Heart left ventricle (tissue), 16 donors: Measurements from ENCODE around the gene DEAF1. TPM values are rescaled to one million over a fixed set of nuclear protein-coding genes. Genes with fewer than 3 reads are reported as not detected.

Experiments used
- ATAC-seq, 4 donors: fragments of 200-7000 bp; cut with Tn5 transposase; one replicate each; pipeline ENCODE4 v1.9.1; 2020 to 2022; ENCODE audit warnings: moderate library complexity in 4 of 4, mild to moderate bottlenecking in 3 of 4, moderate number of reproducible peaks in 1 of 4
- DNase-seq, 5 donors: peaks; one replicate each; pipeline ENCODE4 v3.0.0-alpha.2; 2020
- H3K27ac ChIP-seq, 12 donors: fragments of 200-600 bp; sonication (generic) in 4 of 12; one replicate each; pipeline versions ENCODE4 v1.5.0 to v1.8.0; 2016 to 2022; ENCODE audit warnings: mild to moderate bottlenecking in 2 of 12
- H3K27me3 ChIP-seq, 9 donors: fragments of 200-600 bp; sonication (generic) in 2 of 9; one replicate each; pipeline versions ENCODE4 v1.5.1 to v1.8.0; 2016 to 2022; ENCODE audit warnings: mild to moderate bottlenecking in 3 of 9
- H3K36me3 ChIP-seq, 9 donors: fragments of 200-600 bp; sonication (generic) in 2 of 9; one replicate each; pipeline versions ENCODE4 v1.5.0 to v1.8.0; 2018 to 2022; ENCODE audit warnings: mild to moderate bottlenecking in 2 of 9
- H3K4me1 ChIP-seq, 12 donors: fragments of 200-600 bp; sonication (generic) in 4 of 12; one replicate each; pipeline versions ENCODE4 v1.5.0 to v1.8.0; 2016 to 2022; ENCODE audit warnings: mild to moderate bottlenecking in 3 of 12
- H3K4me3 ChIP-seq, 12 donors: fragments of 200-600 bp; sonication (generic) in 4 of 12; one replicate each; pipeline versions ENCODE4 v1.5.0 to v1.8.0; 2017 to 2022; ENCODE audit warnings: mild to moderate bottlenecking in 9 of 12, moderate library complexity in 4 of 12
- H3K9me3 ChIP-seq, 12 donors: fragments of 200-600 bp; sonication (generic) in 4 of 12; one replicate each; pipeline versions ENCODE4 v1.5.0 to v1.8.0; 2016 to 2022; ENCODE audit warnings: mild to moderate bottlenecking in 1 of 12
- POLR2A ChIP-seq, 2 donors: fragments of 450-650 bp; IDR thresholded peaks; one replicate each; pipeline ENCODE4 v1.6.1; 2017; ENCODE audit warnings: antibody characterized with exemption in 2 of 2, mild to moderate bottlenecking in 2 of 2, moderate library complexity in 2 of 2
- WGBS, 4 donors: extraction: QIAGEN DNeasy Blood & Tissue Kit in 2 of 4; methylation state at CpG; one replicate each; pipeline versions ENCODE4 v1.1.5 to v1.1.7; 2013 to 2018; 5-methylcytosine and 5-hydroxymethylcytosine counted together
- intact Hi-C, 10 donors: fragments of 100-400 bp; cut with DNase I; formaldehyde crosslinking; loops; one replicate each; pipeline versions ENCODE4 v1.11.1 to v1.14.2; 2022
- polyA plus RNA-seq, 2 donors: library from polyadenylated mRNA; stranded (reverse); fragments of 200-250 nt; gene quantifications; one replicate each; pipeline ENCODE4 v1.2.3, GENCODE V29; 2013
- total RNA-seq, 9 donors: library from RNA; depleted of rRNA in 2 of 9; stranded (reverse); fragments of >200 nt in 2 of 9; fragmentation: NEBNext Ultra II Directional in 3 of 9; extraction: Animal tissue kit (Norgen Biotek cat#: 25700) in 3 of 9; gene quantifications; one replicate each; pipeline versions ENCODE4 v1.1.0 to v1.2.4, GENCODE V29; 2016 to 2023
- TF ChIP-seq, protein P1 (sequence below), 12 donors: fragments of 200-600 bp; sonication (generic) in 4 of 12; IDR thresholded peaks; one replicate each; pipeline versions ENCODE4 v1.5.0 to v1.8.0; 2018 to 2022; ENCODE audit warnings: antibody characterized with exemption in 12 of 12, mild to moderate bottlenecking in 5 of 12
- donor health status: ischemic (EF 13 %, LVEDD 7.1; RV severe dilation, severe dysfunction).
- donor health status: healthy with polysubstance abuse.
- donor health status: DM: no; HTN: yes; CAD: no.
- donor health status: DM: no; HTN: no; CAD: no.
- donor health status: ischemic (EF 25% LVEDD 6.9; RV normal size, moderate dysfunction).
- donor health status: ischemic (EF 25% LVEDD 5.7; RV mildly dilated, moderate dysfunction).
- donor health status: healthy.
- donor health status: DM: yes; HTN: yes; CAD: no.
- donor health status: ischemic (EF 35%, LVEDD 5.7; RV mildly dilated, moderate dysfunction).
- donor health status: nonischemic (EF 11% LVEDD 7.7; RV severe dilation, severe dysfunction).
- donor health status: DM: yes; HTN: yes; CAD: no.
- donor health status: PGD.
- donor health status: ischemic (EF 29% LVEDD 5.4; RV normal size, mild dysfunction).
- donor health status: nonischemic (EF 23%, LVEDD 6.1; RV moderate dilation, normal function).

Gene DEAF1
- total and polyA plus RNA-seq, 11 donors, result 11.8 to 25.6 (median 15.1) TPM

DNA sequence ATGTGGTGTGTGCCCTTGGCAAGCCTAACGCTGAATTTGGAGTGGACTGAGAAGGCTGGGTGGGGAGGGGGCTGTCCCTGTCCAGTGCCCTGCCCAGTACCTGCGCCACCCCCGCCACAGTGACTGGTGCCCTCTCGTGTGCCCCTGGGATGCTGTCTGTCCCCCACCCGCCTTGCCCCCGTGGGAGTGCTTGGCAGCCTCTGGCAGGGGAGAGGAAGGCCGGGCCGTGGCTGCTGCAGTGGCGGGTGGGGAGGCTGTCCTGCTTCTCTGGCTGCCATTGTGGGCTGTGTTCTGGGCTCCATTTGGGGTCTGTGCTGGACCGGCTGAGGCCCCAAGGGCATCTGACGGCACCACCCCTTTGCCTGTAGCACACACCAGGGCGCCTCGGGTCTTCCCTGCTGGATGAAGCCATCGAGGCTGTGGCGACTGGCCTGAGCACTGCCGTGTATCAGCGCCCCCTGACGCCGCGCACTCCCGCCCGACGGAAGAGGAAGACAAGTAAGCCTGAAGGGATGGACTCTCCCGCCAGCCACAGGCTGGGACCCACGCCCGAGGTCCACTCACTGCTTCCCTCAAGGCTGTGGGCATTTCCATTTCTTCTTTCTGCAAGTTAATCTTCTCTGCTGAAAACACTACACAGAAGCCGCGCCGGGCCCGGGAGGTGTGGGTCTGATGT lies 96.9 kb downstream of the DEAF1 start:
- ATAC-seq, result peak in 2 of 4 donors; percentile 16 to 18
- WGBS, 4 donors, result 91 to 94% (median 93%) methylated on average over 23 to 30 of the region's 30 CpGs

DNA sequence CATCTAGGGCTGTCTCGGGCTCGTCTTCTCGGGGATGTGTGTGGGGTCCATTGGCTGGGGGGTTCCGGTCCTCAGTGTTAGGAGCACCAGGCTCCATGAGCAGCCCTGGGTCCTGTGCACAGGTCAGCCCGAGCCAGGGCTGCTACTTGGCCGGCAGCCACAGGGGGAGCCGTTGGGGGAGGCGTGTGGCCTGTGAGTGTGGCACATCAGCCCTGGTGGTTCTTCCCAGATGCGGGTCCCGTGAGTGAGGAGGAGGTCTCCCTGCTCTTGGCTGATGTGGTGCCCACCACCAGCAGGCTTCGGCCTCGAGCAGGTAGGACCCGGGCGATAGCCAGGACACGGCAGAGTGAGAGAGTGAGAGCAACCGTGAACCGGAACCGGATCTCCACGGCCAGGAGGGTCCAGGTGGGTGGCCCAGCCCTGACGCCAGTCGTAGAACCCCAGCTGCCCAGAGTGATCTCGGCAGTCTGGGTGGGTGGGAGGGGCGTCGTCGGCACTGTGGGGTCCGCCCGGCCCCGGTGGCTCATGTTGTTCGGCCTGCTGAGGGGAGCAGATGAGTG lies 97.8 kb downstream of the DEAF1 start:
- Histone ChIP-seq H3K4me1 (no peaks in the 10 kb centered on the region), H3K27me3 (no peaks in the 10 kb centered on the region), H3K4me3 (no peak overlapping the region), H3K36me3 (peaks cover 0 to 100% (median 99%) of the 10 kb centered on the region in 9 donors), H3K27ac (no peak overlapping the region), H3K9me3 (no peaks in the 10 kb centered on the region)
- TF ChIP-seq, protein P1, sequence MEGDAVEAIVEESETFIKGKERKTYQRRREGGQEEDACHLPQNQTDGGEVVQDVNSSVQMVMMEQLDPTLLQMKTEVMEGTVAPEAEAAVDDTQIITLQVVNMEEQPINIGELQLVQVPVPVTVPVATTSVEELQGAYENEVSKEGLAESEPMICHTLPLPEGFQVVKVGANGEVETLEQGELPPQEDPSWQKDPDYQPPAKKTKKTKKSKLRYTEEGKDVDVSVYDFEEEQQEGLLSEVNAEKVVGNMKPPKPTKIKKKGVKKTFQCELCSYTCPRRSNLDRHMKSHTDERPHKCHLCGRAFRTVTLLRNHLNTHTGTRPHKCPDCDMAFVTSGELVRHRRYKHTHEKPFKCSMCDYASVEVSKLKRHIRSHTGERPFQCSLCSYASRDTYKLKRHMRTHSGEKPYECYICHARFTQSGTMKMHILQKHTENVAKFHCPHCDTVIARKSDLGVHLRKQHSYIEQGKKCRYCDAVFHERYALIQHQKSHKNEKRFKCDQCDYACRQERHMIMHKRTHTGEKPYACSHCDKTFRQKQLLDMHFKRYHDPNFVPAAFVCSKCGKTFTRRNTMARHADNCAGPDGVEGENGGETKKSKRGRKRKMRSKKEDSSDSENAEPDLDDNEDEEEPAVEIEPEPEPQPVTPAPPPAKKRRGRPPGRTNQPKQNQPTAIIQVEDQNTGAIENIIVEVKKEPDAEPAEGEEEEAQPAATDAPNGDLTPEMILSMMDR (IDR thresholded peaks at IDR 0.05), result no peak
- TF ChIP-seq POLR2A (IDR thresholded peaks at IDR 0.05), result no peak
- ATAC-seq, result peak in 1 of 4 donors; percentile 5
- DNase-seq, result no peak
- WGBS, 4 donors, result 89 to 95% (median 90%) methylated on average over 19 to 29 of the region's 29 CpGs
- intact Hi-C loops, result no loop called here

More for the DNA sequence above, 96.9 kb downstream of the DEAF1 start:
- Histone ChIP-seq H3K4me3 (no peak overlapping the region), H3K9me3 (no peaks in the 10 kb centered on the region), H3K36me3 (peaks cover 0 to 100% (median 99%) of the 10 kb centered on the region in 9 donors), H3K4me1 (no peaks in the 10 kb centered on the region), H3K27me3 (no peaks in the 10 kb centered on the region), H3K27ac (no peak overlapping the region)
- TF ChIP-seq POLR2A (IDR thresholded peaks at IDR 0.05), result no peak
- TF ChIP-seq, protein P1 (IDR thresholded peaks at IDR 0.05), result no peak
- DNase-seq, result peak in 1 of 5 donors; percentile 44
- intact Hi-C loops, result no loop called here

DNA sequence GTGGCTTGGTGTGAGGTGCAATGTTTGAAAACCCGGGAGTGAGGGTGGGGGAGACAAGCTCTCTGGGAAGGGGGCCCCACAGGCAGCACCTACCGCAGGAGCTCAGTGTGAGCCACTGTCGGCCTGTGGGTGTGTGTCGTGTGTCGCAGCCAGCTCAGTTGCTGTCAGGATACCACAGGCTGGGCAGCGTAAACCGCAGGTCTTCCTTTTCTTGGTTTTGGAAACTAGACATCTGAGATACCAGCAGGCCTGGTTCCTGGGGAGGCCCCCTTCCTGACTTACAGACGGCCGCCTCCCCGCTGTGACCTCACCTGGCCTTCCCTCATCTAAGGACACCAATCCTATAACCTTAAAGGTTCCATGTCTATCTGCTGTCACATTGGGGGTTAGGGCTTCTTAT lies 98.6 kb downstream of the DEAF1 start:
- no peak for TF ChIP-seq POLR2A (IDR thresholded peaks at IDR 0.05)
- TF ChIP-seq, protein P1 (IDR thresholded peaks at IDR 0.05), result no peak
- Histone ChIP-seq H3K9me3 (no peaks in the 10 kb centered on the region), H3K4me1 (no peaks in the 10 kb centered on the region), H3K4me3 (no peak overlapping the region), H3K27me3 (no peaks in the 10 kb centered on the region), H3K36me3 (peaks cover 0 to 100% (median 97%) of the 10 kb centered on the region in 9 donors), H3K27ac (no peak overlapping the region)
- intact Hi-C loops, result no loop called here
- 73 to 90% (median 88%) methylated on average over 10 of the region's 10 CpGs for WGBS, 4 donors
- DNase-seq (no peak), ATAC-seq (no peak)

DNA sequence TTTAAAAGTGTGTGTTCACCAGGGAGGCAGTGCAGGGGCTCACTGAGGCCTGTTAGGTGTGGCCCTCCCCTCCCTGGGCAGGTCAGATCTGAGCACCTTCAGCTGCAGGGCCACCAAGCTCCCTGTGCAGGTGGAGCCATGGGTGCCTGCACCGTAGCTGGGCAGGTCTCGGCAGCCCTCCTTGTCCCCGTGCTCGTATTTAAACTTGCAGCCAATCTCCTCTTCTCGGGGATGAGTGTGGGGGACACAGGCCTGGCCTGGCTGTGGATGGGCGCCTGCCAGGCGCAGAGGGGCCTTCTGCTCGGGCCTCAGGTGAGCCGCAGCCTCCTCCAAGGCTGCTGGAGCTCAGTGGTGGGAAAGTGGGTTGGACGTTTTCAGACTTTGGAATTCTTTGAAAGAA lies 99.6 kb downstream of the DEAF1 start:
- Histone ChIP-seq H3K4me1 (no peaks in the 10 kb centered on the region), H3K27me3 (no peaks in the 10 kb centered on the region), H3K36me3 (peaks cover 0 to 100% (median 97%) of the 10 kb centered on the region in 9 donors), H3K4me3 (no peak overlapping the region), H3K9me3 (no peaks in the 10 kb centered on the region), H3K27ac (no peak overlapping the region)
- intact Hi-C loops, result no loop called here
- DNase-seq (no peak), ATAC-seq (no peak)
- no peak for TF ChIP-seq POLR2A (IDR thresholded peaks at IDR 0.05)
- TF ChIP-seq, protein P1 (IDR thresholded peaks at IDR 0.05), result no peak
- 89 to 94% (median 92%) methylated on average over 8 to 10 of the region's 10 CpGs for WGBS, 4 donors

Other genes starting within 250 kb of the DEAF1 start
- 10 to 100 TPM; 20.3 to 43.0 (median 25.7) TPM for gene PTDSS2, start 244.9 kb downstream of the DEAF1 start, total RNA-seq
- gene PTDSS2, start 244.9 kb downstream of the DEAF1 start, polyA plus RNA-seq, result 10 to 100 TPM; 33.1 to 36.2 TPM
- gene RNH1, start 188.0 kb downstream of the DEAF1 start, total RNA-seq, result 100 to 1,000 TPM; 132 to 247 (median 158) TPM
- 100 to 1,000 TPM in 1 of 2 donors, 10 to 100 TPM in 1; 58.2 to 207 TPM for gene RNH1, start 188.0 kb downstream of the DEAF1 start, polyA plus RNA-seq
- gene HRAS, start 159.6 kb downstream of the DEAF1 start, total RNA-seq, result 10 to 100 TPM; 44.0 to 65.4 (median 55.6) TPM
- 10 to 100 TPM; 83.3 to 99.3 TPM for gene HRAS, start 159.6 kb downstream of the DEAF1 start, polyA plus RNA-seq
- gene LRRC56, start 157.7 kb downstream of the DEAF1 start, total RNA-seq, result under 1 TPM in 7 of 9 donors, not detected in 2; 0.07 to 0.35 (median 0.20) TPM
- gene LRRC56, start 157.7 kb downstream of the DEAF1 start, polyA plus RNA-seq, result under 1 TPM; 0.19 to 0.30 TPM
- gene LMNTD2, start 134.5 kb downstream of the DEAF1 start, total RNA-seq, result 1 to 10 TPM in 2 of 9 donors, under 1 TPM in 5, not detected in 2; 0.10 to 1.6 (median 0.36) TPM
- gene LMNTD2, start 134.5 kb downstream of the DEAF1 start, polyA plus RNA-seq, result under 1 TPM; 0.32 to 0.53 TPM
- gene RASSF7, start 134.3 kb downstream of the DEAF1 start, total RNA-seq, result 10 to 100 TPM in 1 of 9 donors, 1 to 10 TPM in 8; 1.1 to 15.5 (median 3.3) TPM
- 10 to 100 TPM in 1 of 2 donors, 1 to 10 TPM in 1; 5.7 to 12.5 TPM for gene RASSF7, start 134.3 kb downstream of the DEAF1 start, polyA plus RNA-seq
- gene PHRF1, start 118.8 kb downstream of the DEAF1 start, total RNA-seq, result 10 to 100 TPM; 11.6 to 21.3 (median 18.3) TPM
- 10 to 100 TPM; 16.1 to 18.1 TPM for gene PHRF1, start 118.8 kb downstream of the DEAF1 start, polyA plus RNA-seq
- gene IRF7, start 79.3 kb downstream of the DEAF1 start, total RNA-seq, result 10 to 100 TPM in 7 of 9 donors, 1 to 10 TPM in 2; 5.5 to 30.6 (median 14.9) TPM
- 10 to 100 TPM in 1 of 2 donors, 1 to 10 TPM in 1; 9.5 to 21.1 TPM for gene IRF7, start 79.3 kb downstream of the DEAF1 start, polyA plus RNA-seq
- gene CDHR5, start 70.3 kb downstream of the DEAF1 start, total RNA-seq, result not detected
- gene CDHR5, start 70.3 kb downstream of the DEAF1 start, polyA plus RNA-seq, result under 1 TPM in 1 of 2 donors, not detected in 1; 0.07 TPM
- under 1 TPM in 1 of 9 donors, not detected in 8; 0.81 TPM for gene SCT, start 68.0 kb downstream of the DEAF1 start, total RNA-seq
- not detected for gene SCT, start 68.0 kb downstream of the DEAF1 start, polyA plus RNA-seq
- gene DRD4, start 58.0 kb downstream of the DEAF1 start, total RNA-seq, result 1 to 10 TPM in 1 of 9 donors, under 1 TPM in 5, not detected in 3; 0.20 to 1.0 (median 0.48) TPM
- under 1 TPM in 1 of 2 donors, not detected in 1; 0.07 TPM for gene DRD4, start 58.0 kb downstream of the DEAF1 start, polyA plus RNA-seq
- gene TMEM80, start 594 bp upstream of the DEAF1 start, total RNA-seq, result 10 to 100 TPM in 7 of 9 donors, 1 to 10 TPM in 2; 8.9 to 18.2 (median 15.0) TPM
- gene TMEM80, start 594 bp upstream of the DEAF1 start, polyA plus RNA-seq, result 10 to 100 TPM in 1 of 2 donors, 1 to 10 TPM in 1; 8.0 to 14.9 TPM
- gene EPS8L2, start 11.0 kb upstream of the DEAF1 start, total RNA-seq, result 10 to 100 TPM in 1 of 9 donors, 1 to 10 TPM in 7, under 1 TPM in 1; 0.72 to 15.5 (median 1.5) TPM
- 1 to 10 TPM; 1.5 to 2.6 TPM for gene EPS8L2, start 11.0 kb upstream of the DEAF1 start, polyA plus RNA-seq
- 100 to 1,000 TPM in 5 of 9 donors, 10 to 100 TPM in 4; 80.5 to 145 (median 105) TPM for gene TALDO1, start 52.2 kb upstream of the DEAF1 start, total RNA-seq
- 100 to 1,000 TPM in 1 of 2 donors, 10 to 100 TPM in 1; 66.9 to 123 TPM for gene TALDO1, start 52.2 kb upstream of the DEAF1 start, polyA plus RNA-seq
- gene GATD1, start 82.3 kb upstream of the DEAF1 start, total RNA-seq, result 10 to 100 TPM; 13.4 to 30.8 (median 21.5) TPM
- 10 to 100 TPM; 20.4 to 20.5 TPM for gene GATD1, start 82.3 kb upstream of the DEAF1 start, polyA plus RNA-seq
- 1 to 10 TPM in 1 of 9 donors, under 1 TPM in 6, not detected in 2; 0.25 to 1.1 (median 0.37) TPM for gene CEND1, start 94.9 kb upstream of the DEAF1 start, total RNA-seq
- under 1 TPM; 0.46 to 0.50 TPM for gene CEND1, start 94.9 kb upstream of the DEAF1 start, polyA plus RNA-seq
- gene SLC25A22, start 103.1 kb upstream of the DEAF1 start, total RNA-seq, result 10 to 100 TPM in 1 of 9 donors, 1 to 10 TPM in 8; 2.1 to 12.8 (median 4.4) TPM
- 10 to 100 TPM in 1 of 2 donors, 1 to 10 TPM in 1; 2.6 to 12.7 TPM for gene SLC25A22, start 103.1 kb upstream of the DEAF1 start, polyA plus RNA-seq
- 10 to 100 TPM in 1 of 9 donors, 1 to 10 TPM in 8; 4.9 to 11.2 (median 6.6) TPM for gene PIDD1, start 110.0 kb upstream of the DEAF1 start, total RNA-seq
- 10 to 100 TPM in 1 of 2 donors, 1 to 10 TPM in 1; 5.5 to 11.8 TPM for gene PIDD1, start 110.0 kb upstream of the DEAF1 start, polyA plus RNA-seq
- 1,000 to 10,000 TPM in 3 of 9 donors, 100 to 1,000 TPM in 6; 236 to 1,207 (median 933) TPM for gene RPLP2, start 114.7 kb upstream of the DEAF1 start, total RNA-seq
- gene RPLP2, start 114.7 kb upstream of the DEAF1 start, polyA plus RNA-seq, result 1,000 to 10,000 TPM in 1 of 2 donors, 100 to 1,000 TPM in 1; 998 to 1,652 TPM
- gene PNPLA2, start 123.7 kb upstream of the DEAF1 start, total RNA-seq, result 100 to 1,000 TPM; 141 to 348 (median 232) TPM
- 100 to 1,000 TPM; 112 to 133 TPM for gene PNPLA2, start 123.7 kb upstream of the DEAF1 start, polyA plus RNA-seq
- 10 to 100 TPM; 13.3 to 22.4 (median 17.7) TPM for gene CRACR2B, start 132.7 kb upstream of the DEAF1 start, total RNA-seq
- gene CRACR2B, start 132.7 kb upstream of the DEAF1 start, polyA plus RNA-seq, result 10 to 100 TPM in 1 of 2 donors, 1 to 10 TPM in 1; 8.8 to 43.5 TPM
- gene CD151, start 137.7 kb upstream of the DEAF1 start, total RNA-seq, result 100 to 1,000 TPM; 323 to 682 (median 454) TPM
- gene CD151, start 137.7 kb upstream of the DEAF1 start, polyA plus RNA-seq, result 100 to 1,000 TPM; 560 to 817 TPM
- 100 to 1,000 TPM in 8 of 9 donors, 10 to 100 TPM in 1; 74.4 to 267 (median 207) TPM for gene POLR2L, start 147.3 kb upstream of the DEAF1 start, total RNA-seq
- 100 to 1,000 TPM; 217 to 227 TPM for gene POLR2L, start 147.3 kb upstream of the DEAF1 start, polyA plus RNA-seq
- gene TSPAN4, start 147.6 kb upstream of the DEAF1 start, total RNA-seq, result 10 to 100 TPM; 22.7 to 93.0 (median 31.3) TPM
- gene TSPAN4, start 147.6 kb upstream of the DEAF1 start, polyA plus RNA-seq, result 10 to 100 TPM; 31.2 to 52.5 TPM
- gene CHID1, start 215.6 kb upstream of the DEAF1 start, total RNA-seq, result 10 to 100 TPM; 42.0 to 87.7 (median 58.9) TPM
- 10 to 100 TPM; 30.8 to 55.3 TPM for gene CHID1, start 215.6 kb upstream of the DEAF1 start, polyA plus RNA-seq
- 10 to 100 TPM; 30.2 to 71.4 (median 40.0) TPM for gene AP2A2, start 230.6 kb upstream of the DEAF1 start, total RNA-seq
- 10 to 100 TPM; 20.4 to 28.7 TPM for gene AP2A2, start 230.6 kb upstream of the DEAF1 start, polyA plus RNA-seq